HG03139 (cell line): ENCODE data around the gene PRRT1.
A peak's percentile ranks its signal among the peaks of the same experiment; 100 is the strongest.

Source experiments
- ATAC-seq: cut with Tn5 transposase; IDR thresholded peaks from one replicate; pipeline ENCODE4 v1.9.1; 2021; ENCODE audit not compliant: unreplicated experiment

PRRT1 gene

GRCh38 chr6:32127717-32128592, 23.8 kb downstream of the PRRT1 start, which contains the start of gene ATF6B:
Gene ATF6B (minus strand): TSS chr6:32128246. CDS start chr6:32128207, 39 bp downstream.
- ATAC-seq, result peak; percentile 72

GRCh38 chr6:32127409-32127716, 24.4 kb downstream of the PRRT1 start:
- no peak for ATAC-seq

DNA sequence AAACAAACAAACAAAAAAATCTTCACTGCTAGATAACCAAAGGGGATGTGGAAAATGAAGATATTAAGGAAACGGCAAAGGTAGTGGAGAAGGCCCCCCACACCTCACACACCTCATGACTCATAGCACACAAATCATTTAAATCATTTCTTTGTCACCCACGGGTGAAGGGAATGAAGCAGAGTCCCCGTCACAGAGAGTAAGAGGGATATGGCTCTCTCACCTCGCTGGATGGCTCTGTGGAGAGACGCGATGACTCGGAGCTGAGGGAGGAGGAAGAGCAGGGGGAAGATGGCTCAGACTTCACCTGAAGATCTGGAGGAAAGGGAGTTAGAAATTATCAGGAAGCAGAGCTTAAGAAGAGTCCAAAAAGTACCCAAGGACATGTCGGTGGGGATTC, 24.9 kb downstream of the PRRT1 start:
- ATAC-seq, result no peak

DNA sequence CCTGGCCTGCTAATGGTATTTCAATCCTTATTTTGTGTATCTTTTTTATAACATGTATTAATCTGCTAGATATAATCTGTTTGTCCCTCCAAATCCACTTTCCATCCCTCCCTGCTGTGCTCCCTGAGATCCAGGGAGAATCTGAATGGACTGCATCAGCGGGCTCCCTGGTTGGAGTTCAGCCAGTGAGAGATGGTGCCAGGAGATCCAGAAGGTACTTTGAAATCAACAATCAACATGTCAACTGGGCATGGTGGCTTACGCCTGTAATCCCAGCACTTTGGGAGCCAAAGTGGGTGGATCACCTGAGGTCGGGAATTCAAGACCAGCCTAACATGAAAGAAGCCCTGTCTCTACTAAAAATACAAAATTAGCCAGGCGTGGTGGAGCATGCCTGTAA, 28.1 kb downstream of the PRRT1 start:
- ATAC-seq, result no peak

DNA sequence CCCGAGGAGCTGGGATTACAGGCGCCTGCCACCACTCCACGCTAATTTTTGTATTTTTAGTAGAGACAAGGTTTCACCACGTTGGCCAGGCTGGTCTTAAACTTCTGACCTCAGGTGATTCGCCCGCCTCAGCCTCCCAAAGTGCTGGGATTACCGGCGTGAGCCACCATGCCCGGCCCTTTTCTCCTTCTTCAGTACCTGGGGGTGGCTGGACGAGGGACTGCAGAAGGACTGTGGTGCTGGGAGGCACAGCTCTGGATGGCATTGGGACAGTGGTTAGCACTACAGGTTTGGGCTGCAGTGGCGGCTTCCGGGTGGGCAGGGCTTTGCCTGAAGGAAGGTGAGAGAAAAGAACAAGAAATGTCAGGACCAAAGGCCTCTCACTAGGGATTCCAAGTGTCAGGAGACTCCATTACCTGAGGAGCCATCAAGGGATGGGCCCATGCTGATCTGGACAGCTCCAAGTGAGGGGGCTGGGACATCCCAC, 31.1 kb downstream of the PRRT1 start:
- no peak for ATAC-seq

- ATAC-seq, result no peak
These were observed 32.7 kb downstream of the PRRT1 start for GRCh38 chr6:32118782-32119628.

DNA sequence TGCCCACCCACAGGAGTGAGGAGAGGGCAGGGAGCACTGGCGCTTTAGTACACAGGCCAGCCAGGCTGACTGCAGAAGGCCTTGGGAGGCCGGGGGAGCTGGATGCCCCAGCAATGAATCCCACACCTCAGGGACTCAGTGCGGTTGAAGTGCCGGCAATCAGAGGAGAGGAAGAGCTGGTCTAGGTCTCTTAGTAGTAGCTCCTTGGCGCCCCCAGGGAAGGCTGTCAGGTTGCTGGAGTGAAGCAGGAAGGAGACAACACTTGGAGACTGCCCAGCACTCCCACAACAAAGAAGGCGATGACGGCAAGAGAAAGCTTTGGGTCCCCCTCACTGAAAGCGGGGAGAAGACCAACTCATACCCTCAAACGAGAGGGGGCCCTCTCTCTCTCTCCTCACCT, 34.3 kb downstream of the PRRT1 start:
- ATAC-seq, result no peak

GRCh38 chr6:32116674-32117073, 35.1 kb downstream of the PRRT1 start:
- no peak for ATAC-seq

DNA sequence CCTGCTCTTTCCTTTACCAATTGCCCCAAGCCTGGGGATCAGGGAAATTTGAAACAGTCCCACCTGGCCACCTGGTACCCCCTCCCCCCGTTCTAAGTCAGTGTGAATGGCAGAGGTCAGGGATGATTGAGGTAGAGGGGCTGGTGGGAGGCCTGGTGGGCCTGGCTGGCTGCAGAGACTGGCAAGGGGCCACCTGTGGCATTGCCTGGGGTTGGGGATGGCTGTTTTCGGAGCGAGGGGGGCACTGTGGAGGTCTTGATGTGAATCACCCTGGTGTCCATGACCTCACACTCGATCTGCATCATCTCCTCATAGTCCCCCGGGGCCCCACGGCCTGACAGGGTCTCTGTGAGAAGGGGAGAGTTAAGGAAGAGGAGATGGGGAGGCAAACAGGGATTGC, 36.1 kb downstream of the PRRT1 start:
- ATAC-seq, result no peak

GRCh38 chr6:32114796-32115195, 36.9 kb downstream of the PRRT1 start:
- no peak for ATAC-seq

- ATAC-seq, result no peak
These were observed 38.1 kb downstream of the PRRT1 start for GRCh38 chr6:32113386-32114352.

DNA sequence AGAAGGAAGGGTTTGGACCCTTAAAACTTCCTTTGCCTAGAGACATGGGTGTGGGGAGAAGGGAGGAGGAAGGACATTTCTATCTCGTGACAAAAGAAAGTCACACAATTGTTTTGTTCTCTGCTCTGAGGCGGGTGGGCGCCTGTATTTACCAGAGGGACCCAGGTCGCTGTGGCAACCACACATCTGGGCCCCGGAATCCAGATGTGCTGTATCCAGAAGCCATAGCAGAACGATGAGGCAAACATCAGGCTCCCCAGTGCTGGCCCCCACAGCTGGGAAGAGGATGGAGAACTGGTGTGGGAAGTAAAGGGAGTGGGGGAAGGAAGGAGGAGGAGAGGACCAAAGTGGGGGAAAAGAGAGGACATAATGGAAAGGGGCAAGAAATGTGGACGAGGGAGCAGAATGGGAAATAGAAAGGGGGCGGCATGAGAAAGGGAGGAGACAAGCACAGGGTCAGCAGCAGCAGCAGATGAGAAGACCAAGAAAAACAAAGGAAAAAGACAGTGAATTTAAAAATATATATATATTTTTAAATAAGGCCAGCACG, 39.2 kb downstream of the PRRT1 start:
- no peak for ATAC-seq

DNA sequence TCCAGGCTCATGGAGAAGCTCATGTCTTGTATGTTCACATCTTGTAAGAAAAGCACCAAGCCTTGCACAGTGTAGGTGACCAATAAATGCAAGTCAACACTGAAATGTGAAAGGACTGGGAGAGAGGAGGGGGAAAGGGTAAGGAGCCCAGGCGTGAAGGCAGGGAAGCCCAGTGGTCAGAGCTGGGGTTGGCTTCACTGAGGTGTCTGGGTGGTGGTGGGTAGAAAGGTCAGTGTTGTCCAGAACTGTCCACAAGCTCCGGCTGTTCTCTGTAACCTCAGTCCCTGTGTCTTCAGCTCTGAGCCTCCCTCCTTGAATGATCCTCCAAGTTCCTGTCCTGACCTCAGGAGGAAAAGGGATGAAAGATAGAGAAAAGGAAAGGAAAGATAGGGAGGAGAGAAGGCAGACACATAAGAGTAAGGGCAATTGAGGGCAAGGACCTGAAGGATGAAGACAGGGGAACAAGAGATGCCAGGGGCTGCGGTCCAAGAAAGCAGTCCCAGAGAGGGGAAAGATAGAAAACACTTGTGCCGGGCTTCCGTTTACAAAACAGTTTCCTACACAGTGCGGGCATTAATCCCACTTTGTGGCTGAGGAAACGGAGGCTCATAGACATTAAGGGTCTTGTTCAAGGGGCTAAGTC, 40.2 kb downstream of the PRRT1 start:
- no peak for ATAC-seq

DNA sequence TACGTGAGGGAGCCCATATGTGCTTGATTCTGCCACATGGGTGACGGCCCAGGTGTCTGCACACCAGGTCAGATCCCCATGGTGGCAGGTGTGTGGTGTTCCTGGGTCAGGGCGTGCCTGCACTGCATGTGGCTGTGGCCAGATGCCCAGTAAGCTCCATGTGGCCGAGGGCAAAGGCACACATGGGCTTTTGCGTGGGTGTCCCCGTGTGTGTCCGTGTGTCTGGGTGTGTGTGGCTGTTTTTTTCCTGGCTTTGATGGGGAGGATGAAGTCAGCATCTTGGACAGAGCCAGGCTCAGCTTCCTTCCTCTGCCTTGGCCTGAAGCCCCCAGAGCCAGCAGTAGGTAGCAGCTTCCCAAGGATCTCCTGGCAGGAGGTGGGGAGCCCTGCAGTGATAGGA, 41.1 kb downstream of the PRRT1 start:
- ATAC-seq, result no peak

GRCh38 chr6:32109765-32110160, 42.0 kb downstream of the PRRT1 start:
- ATAC-seq, result no peak

DNA sequence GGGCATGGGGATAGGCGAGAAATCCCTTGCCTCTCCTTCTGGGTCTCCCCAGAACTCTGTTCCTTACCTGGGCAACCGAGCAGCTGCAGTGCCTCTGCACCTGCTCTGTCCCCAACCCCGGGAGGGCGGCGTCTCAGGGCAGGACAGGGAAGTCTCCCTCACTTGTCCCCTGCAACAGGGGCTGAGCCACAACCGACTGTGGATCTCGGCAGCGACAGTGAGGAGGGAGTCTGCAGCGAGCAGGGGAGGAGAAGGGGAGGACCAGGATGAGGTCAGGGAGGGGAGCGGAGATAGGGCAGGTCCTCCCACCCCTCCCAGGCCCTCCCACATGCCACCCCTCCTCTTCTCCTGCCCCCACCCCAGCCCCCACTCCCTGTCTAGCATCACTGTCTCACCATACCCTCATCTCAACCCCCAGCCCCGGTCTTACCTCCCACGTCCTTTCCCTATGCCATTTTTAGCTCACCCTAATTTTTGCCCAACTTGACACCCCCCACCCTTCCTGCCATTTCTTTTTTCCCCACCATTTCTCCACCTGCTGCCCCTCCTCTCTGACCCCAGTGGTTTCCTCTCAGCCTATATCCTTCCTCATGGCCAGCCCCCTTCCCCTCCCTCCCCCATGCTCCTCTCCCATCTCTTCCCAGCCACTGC, 42.5 kb downstream of the PRRT1 start, which contains the start of gene TNXB:
Gene TNXB (minus strand): TSS at position 225 of the 651 bp plus-strand sequence. CDS start 11,140 bp downstream, outside the sequence.
- ATAC-seq, result no peak

GRCh38 chr6:32108727-32109113, 43.0 kb downstream of the PRRT1 start:
- no peak for ATAC-seq

DNA sequence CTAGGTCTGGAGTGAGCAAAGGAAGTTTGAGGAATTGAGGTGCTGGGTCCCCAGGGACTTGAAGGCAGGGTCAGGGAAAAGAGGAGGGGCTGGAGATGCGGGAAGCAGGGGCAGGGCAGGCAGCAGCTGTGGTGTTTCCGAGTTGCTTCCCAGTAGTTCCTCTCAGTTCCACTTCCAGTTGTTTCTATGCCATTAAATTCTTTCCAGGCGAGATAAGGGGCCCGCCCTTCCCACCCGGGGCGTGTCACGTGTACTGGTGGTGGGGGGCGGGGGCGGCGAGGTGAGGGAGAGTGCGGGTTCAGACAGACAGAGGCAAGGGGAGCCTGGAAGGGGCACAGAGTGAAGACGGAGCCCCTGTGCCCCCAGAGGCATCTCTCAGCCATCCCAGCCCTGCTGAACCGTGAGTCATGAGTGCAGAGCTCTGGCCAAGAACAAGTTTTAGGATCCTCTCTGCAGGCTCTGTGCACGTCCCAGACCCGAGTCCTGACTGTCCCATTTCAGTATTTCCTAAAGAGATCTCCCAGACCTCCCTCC, 43.6 kb downstream of the PRRT1 start:
- no peak for ATAC-seq

DNA sequence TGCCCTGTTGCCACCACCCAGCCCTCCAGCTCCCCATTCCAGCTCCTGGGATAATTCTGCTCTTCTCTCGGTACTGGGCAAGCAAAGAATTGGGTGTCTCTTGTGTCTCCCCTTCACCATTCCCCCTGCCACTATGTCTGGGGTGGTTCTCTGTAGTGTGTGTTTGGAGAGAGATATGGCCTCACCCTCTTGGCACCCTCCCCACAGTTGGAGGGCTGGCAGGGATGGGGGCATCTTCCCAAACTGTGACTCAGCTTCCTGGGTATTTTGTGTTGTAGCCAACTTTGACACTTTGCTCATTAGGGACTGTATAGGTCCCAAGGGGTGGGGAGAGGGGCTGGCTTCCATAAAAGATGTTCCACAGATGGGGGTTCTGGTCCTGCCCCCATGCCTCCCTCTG, 44.3 kb downstream of the PRRT1 start:
- ATAC-seq, result no peak
